Fibroblast of villous mesenchyme (primary cell): Measurements from ENCODE around the gene IL16. TPM values are rescaled to one million over a fixed set of nuclear protein-coding genes. Genes with fewer than 3 reads are reported as not detected.

Source experiments
- DNase-seq: peaks from one replicate; pipeline ENCODE4 v3.0.0-alpha.2; 2010; ENCODE audit warnings: low read depth
- H3K4me3 ChIP-seq: 2 replicates; pipeline ENCODE4 v1.5.1; 2011; ENCODE audit warnings: low read depth, mild to moderate bottlenecking, low read length
- CTCF ChIP-seq: IDR thresholded peaks from 2 replicates; pipeline ENCODE4 v1.5.1; 2012; ENCODE audit warnings: low read depth, mild to moderate bottlenecking, low read length; ENCODE audit not compliant: insufficient read depth
- total RNA-seq: library from RNA; depleted of rRNA; stranded (reverse); fragments of >200 nt; gene quantifications from 2 replicates; pipeline ENCODE4 v1.2.3, GENCODE V29; 2012

Gene IL16
- total RNA-seq, 1 donor, result not detected

- no peak overlapping the region for H3K4me3 ChIP-seq
- no peak for DNase-seq
- TF ChIP-seq CTCF, result no peak
These were observed 8.3 kb upstream of the IL16 start for GRCh38 chr15:81188354-81188753.

- no peak for TF ChIP-seq CTCF
- peak; percentile 94 for DNase-seq
- no peak overlapping the region for H3K4me3 ChIP-seq
These were observed 6.9 kb upstream of the IL16 start for GRCh38 chr15:81189583-81190283.

DNA sequence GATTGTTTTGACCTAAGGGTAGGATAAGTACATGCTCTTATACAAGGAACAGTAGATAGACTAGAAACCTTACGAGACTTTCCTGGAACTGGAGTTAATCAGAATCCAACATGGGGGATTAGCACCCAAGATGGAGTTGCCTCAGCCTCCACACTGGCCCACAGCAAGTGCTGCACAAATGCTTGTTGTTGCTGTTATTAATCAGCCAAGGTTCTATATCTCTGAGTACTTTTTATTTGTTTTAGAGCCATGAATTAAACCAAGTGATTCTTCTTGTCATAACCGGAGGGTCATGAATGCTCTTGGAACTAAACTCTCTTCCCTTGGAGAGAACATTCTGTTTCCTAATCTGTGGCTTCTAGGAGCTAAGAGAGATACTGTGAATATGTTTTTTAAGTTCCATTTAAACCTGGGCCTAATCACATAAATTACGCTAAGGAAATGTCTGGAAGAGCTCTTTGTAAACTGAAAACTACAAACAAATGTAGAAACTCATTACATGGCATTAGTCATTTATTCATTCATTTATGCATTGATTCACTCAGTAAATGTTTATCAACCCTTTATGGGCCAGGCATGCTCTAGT is 5.7 kb upstream of the IL16 start:
- no peak overlapping the region for H3K4me3 ChIP-seq
- no peak for TF ChIP-seq CTCF
- peak; percentile 65 for DNase-seq

GRCh38 chr15:81191701-81192100 is 5.0 kb upstream of the IL16 start:
- H3K4me3 ChIP-seq, result no peak overlapping the region
- TF ChIP-seq CTCF, result no peak
- DNase-seq, result no peak

DNA sequence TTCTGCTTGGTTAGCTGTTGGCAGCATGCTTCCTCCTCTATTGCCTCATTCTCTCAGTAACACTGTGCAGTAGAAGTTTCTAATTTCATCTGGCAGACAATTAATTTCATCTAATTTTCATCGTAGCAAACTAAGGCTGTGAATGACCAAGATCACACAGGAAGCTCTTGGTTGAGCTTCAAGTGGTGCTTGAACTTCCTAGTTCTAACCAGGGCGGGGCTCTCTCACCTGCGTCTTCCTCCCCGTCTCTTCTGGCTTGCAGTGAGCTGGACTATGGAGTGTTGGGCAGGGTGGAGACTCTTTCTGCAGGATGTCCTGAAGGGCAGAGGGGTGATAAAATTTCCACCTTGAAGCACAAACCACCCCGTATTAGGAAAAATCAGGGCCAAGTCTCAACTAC is 2.0 kb upstream of the IL16 start:
- no peak overlapping the region for H3K4me3 ChIP-seq
- DNase-seq, result no peak
- TF ChIP-seq CTCF, result no peak

- TF ChIP-seq CTCF, result no peak
- no peak overlapping the region for H3K4me3 ChIP-seq
- DNase-seq, result no peak
These were observed 1.3 kb upstream of the IL16 start for GRCh38 chr15:81195339-81195864.

- DNase-seq, result no peak
- no peak for TF ChIP-seq CTCF
- H3K4me3 ChIP-seq, result no peak overlapping the region
These were observed 564 bp downstream of the IL16 start for GRCh38 chr15:81197255-81197630.
